ENCODE data around the gene LSAMP.

GRCh38 chr3:115931581-115931980, 513.7 kb downstream of the LSAMP start:
- no peak for TF ChIP-seq CTCF (IDR thresholded peaks at IDR 0.05)
- TF ChIP-seq ZBTB21 (CRISPR knock-in tag; IDR thresholded peaks at IDR 0.05; ENCODE audit: borderline replicate concordance), result no peak
- no peak for TF ChIP-seq JAZF1 (CRISPR knock-in tag; IDR thresholded peaks at IDR 0.05)
- no peak for TF ChIP-seq ETV6 (CRISPR knock-in tag; IDR thresholded peaks at IDR 0.05)
- no peak for TF ChIP-seq MAX (CRISPR knock-in tag; IDR thresholded peaks at IDR 0.05)
- TF ChIP-seq ZNF416 (CRISPR knock-in tag; IDR thresholded peaks at IDR 0.05), result no peak
- no peak for TF ChIP-seq JUN (CRISPR knock-in tag; IDR thresholded peaks at IDR 0.05)
- TF ChIP-seq ATF1 (CRISPR knock-in tag; IDR thresholded peaks at IDR 0.05), result no peak
- no peak for TF ChIP-seq CBFB (CRISPR knock-in tag; IDR thresholded peaks at IDR 0.05; ENCODE audit: low read depth)
- TF ChIP-seq MXD4 (CRISPR knock-in tag; IDR thresholded peaks at IDR 0.05; ENCODE audit: borderline replicate concordance), result no peak
- no peak for TF ChIP-seq ZNF512 (CRISPR knock-in tag; IDR thresholded peaks at IDR 0.05; ENCODE audit: borderline replicate concordance)
- TF ChIP-seq RELA (CRISPR knock-in tag; IDR thresholded peaks at IDR 0.05; ENCODE audit: borderline replicate concordance), result no peak
- no peak for TF ChIP-seq ZNF232 (CRISPR knock-in tag; IDR thresholded peaks at IDR 0.05)
- TF ChIP-seq ZNF263 (CRISPR knock-in tag; IDR thresholded peaks at IDR 0.05; ENCODE audit: low read depth), result no peak
